H1 (cell line): Measurements from ENCODE around the gene PLEKHN1. TPM values are rescaled to one million over a fixed set of nuclear protein-coding genes. Genes with fewer than 3 reads are reported as not detected.

Experiments used
- CHD1 ChIP-seq: IDR thresholded peaks from 2 replicates; pipeline ENCODE4 v1.6.1; 2012; ENCODE audit warnings: low read depth, low read length, improper control_type of control experiment
- polyA plus RNA-seq, 7 experiments: library from polyadenylated mRNA; depleted of rRNA in 3 of 7; stranded (reverse) in 5 of 7; unstranded in 2 of 7; fragments of >200 nt in 5 of 7; fragments of 200-250 nt in 2 of 7; gene quantifications; 1 replicate in 5 of 7; 2 replicates in 1 of 7; 4 replicates in 1 of 7; pipeline versions ENCODE4 v1.2.1 to v1.2.3, GENCODE V29; 2011 to 2013; ENCODE audit warnings: missing spikeins in 2 of 7, mixed read lengths in 2 of 7
- total RNA-seq: library from RNA; stranded (reverse); fragmentation: NEBNext Ultra II Directional; extraction: Animal tissue kit (Norgen Biotek cat#: 25700); gene quantifications from 2 replicates; pipeline ENCODE4 v1.2.1, GENCODE V29; 2021

PLEKHN1 gene
- total and polyA plus RNA-seq, 2 of the 8 experiments (the other 6 are each of a cell fraction or from before 2014, with no cell fraction given), result 0.39 to 1.5 TPM

GRCh38 chr1:963301-963651, 3.0 kb upstream of the PLEKHN1 start (continued):
- TF ChIP-seq CHD1, result no peak
